ENCODE data around the gene GAGE12J.

Gene GAGE12J

DNA sequence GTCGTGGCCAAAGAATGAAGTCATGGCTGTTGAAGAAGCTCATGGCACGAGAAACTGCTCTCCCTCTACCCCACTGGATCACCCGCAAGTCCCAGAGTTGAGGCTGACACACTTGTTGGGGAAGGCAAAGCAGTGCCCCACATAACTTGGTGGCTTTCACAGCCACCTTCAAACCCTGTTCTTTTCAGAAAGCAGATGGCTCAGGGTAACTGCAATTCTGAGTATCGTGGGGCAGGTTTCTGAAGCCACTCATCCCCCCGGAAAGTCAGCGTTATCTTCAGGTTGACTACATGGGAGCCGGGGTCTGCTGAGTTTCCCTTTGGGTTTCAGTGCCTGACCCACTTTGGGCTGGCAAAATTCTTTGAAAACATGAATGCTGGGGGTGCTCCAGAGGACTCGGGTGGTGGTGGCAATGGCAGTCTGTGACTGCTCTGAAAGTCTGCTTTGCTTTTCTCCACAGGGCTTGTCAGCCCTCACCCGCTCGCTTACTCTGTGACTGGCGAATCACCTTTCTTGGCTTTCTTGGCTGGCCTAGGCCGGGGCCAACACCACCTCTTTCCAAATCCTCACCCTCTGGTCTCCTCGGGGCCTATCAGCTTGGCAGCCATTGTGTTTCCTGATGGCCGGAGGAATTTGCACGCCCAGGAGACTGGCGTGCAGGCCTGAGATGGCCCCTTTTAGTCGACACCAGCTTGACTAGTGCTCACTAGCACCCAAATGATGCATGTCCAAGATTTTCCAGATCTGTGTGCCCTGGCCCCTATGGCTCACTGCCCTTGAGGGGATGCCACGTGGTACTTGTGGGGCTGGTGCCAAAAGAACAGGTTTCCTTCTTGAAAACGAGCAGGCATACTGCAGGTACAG lies 44.9 kb upstream of the GAGE12J start (continued):
- no peak for TF ChIP-seq ATF2 (tag by site-specific recombination; IDR thresholded peaks at IDR 0.05; ENCODE audit: low read depth)
- TF ChIP-seq MZF1 (tag by site-specific recombination; IDR thresholded peaks at IDR 0.05; ENCODE audit: borderline replicate concordance) = no peak
- TF ChIP-seq, protein P1, sequence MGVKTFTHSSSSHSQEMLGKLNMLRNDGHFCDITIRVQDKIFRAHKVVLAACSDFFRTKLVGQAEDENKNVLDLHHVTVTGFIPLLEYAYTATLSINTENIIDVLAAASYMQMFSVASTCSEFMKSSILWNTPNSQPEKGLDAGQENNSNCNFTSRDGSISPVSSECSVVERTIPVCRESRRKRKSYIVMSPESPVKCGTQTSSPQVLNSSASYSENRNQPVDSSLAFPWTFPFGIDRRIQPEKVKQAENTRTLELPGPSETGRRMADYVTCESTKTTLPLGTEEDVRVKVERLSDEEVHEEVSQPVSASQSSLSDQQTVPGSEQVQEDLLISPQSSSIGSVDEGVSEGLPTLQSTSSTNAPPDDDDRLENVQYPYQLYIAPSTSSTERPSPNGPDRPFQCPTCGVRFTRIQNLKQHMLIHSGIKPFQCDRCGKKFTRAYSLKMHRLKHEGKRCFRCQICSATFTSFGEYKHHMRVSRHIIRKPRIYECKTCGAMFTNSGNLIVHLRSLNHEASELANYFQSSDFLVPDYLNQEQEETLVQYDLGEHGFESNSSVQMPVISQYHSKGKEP (tag by site-specific recombination; IDR thresholded peaks at IDR 0.05) = no peak
- TF ChIP-seq REPIN1 (tag by site-specific recombination; IDR thresholded peaks at IDR 0.05; ENCODE audit: low read depth) = no peak
- no peak for TF ChIP-seq ZNF473 (tag by site-specific recombination; IDR thresholded peaks at IDR 0.05)
- TF ChIP-seq KLF10 (tag by site-specific recombination; IDR thresholded peaks at IDR 0.05) = no peak
- TF ChIP-seq, protein P2, sequence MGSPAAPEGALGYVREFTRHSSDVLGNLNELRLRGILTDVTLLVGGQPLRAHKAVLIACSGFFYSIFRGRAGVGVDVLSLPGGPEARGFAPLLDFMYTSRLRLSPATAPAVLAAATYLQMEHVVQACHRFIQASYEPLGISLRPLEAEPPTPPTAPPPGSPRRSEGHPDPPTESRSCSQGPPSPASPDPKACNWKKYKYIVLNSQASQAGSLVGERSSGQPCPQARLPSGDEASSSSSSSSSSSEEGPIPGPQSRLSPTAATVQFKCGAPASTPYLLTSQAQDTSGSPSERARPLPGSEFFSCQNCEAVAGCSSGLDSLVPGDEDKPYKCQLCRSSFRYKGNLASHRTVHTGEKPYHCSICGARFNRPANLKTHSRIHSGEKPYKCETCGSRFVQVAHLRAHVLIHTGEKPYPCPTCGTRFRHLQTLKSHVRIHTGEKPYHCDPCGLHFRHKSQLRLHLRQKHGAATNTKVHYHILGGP (tag by site-specific recombination; IDR thresholded peaks at IDR 0.05) = no peak

DNA sequence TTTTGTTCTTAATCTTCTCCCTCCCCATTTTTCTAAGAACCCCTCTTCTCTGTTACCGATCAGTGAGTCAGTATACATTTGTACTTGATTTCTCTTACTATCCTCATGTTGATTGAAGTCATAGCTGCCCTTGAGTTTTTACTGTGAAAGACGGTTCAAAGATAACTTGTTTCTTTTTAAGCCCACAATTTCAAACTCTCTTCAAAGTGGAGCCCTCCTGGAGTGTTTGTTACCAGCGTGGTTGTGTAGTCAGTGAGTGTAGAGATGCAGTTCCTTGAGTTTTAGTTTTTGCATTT lies 44.4 kb upstream of the GAGE12J start:
- H3K4me3 ChIP-seq (ENCODE audit: low read depth, low read length) = no peak overlapping the region
- no peaks in the 10 kb centered on the region for H3K36me3 ChIP-seq (ENCODE audit: control insufficient read depth in 2 of 2, insufficient read depth in 1 of 2, low read length in 2 of 2)
- no peaks in the 10 kb centered on the region for H3K4me1 ChIP-seq (ENCODE audit: control insufficient read depth, insufficient read depth, low read length)
- CTCF ChIA-PET = no interaction called here
- no peaks in the 10 kb centered on the region for H3K9me3 ChIP-seq (ENCODE audit: control insufficient read depth, insufficient read depth, low read depth, low read length)
- POLR2A ChIA-PET = no interaction called here
- H3K27ac ChIP-seq (ENCODE audit: extremely low read depth, low read depth, low read length) = no peak overlapping the region
- TF ChIP-seq, protein P3, sequence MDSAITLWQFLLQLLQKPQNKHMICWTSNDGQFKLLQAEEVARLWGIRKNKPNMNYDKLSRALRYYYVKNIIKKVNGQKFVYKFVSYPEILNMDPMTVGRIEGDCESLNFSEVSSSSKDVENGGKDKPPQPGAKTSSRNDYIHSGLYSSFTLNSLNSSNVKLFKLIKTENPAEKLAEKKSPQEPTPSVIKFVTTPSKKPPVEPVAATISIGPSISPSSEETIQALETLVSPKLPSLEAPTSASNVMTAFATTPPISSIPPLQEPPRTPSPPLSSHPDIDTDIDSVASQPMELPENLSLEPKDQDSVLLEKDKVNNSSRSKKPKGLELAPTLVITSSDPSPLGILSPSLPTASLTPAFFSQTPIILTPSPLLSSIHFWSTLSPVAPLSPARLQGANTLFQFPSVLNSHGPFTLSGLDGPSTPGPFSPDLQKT (IDR thresholded peaks at IDR 0.05; ENCODE audit: borderline replicate concordance, low read depth, low read length) = no peak
- TF ChIP-seq ZNF114 (tag by site-specific recombination; IDR thresholded peaks at IDR 0.05) (no peak), ZNF140 (tag by site-specific recombination; IDR thresholded peaks at IDR 0.05) (no peak), YY1 (tag by site-specific recombination; IDR thresholded peaks at IDR 0.05) (no peak), ZNF274 (IDR thresholded peaks at IDR 0.05; ENCODE audit: low read length) (no peak), ZNF274 (tag by site-specific recombination; IDR thresholded peaks at IDR 0.05; ENCODE audit: borderline replicate concordance) (no peak), ZNF148 (tag by site-specific recombination; IDR thresholded peaks at IDR 0.05; ENCODE audit: borderline replicate concordance) (no peak), ZNF48 (tag by site-specific recombination; IDR thresholded peaks at IDR 0.05) (no peak), ZNF548 (tag by site-specific recombination; IDR thresholded peaks at IDR 0.05) (no peak), ZNF549 (tag by site-specific recombination; IDR thresholded peaks at IDR 0.05) (no peak), ZNF704 (tag by site-specific recombination; IDR thresholded peaks at IDR 0.05) (no peak), ZNF280C (tag by site-specific recombination; IDR thresholded peaks at IDR 0.05) (no peak), REPIN1 (tag by site-specific recombination; IDR thresholded peaks at IDR 0.05; ENCODE audit: low read depth) (no peak), ZNF621 (tag by site-specific recombination; IDR thresholded peaks at IDR 0.05) (no peak), ZNF398 (tag by site-specific recombination; IDR thresholded peaks at IDR 0.05) (no peak), ZNF157 (tag by site-specific recombination; IDR thresholded peaks at IDR 0.05) (no peak)

All from HEK293 (cell line).